HG03064 (cell line): Measurements from ENCODE around the gene NUCB1.
"Not testable (repeated sequence)": the region's sequence is repeated elsewhere in the genome, so short reads cannot be mapped to it uniquely, and the experiment has no call there.

Source experiments
- ATAC-seq: cut with Tn5 transposase; IDR thresholded peaks from one replicate; pipeline ENCODE4 v1.9.1; 2021; ENCODE audit warnings: low read depth; ENCODE audit not compliant: unreplicated experiment

NUCB1 gene

DNA sequence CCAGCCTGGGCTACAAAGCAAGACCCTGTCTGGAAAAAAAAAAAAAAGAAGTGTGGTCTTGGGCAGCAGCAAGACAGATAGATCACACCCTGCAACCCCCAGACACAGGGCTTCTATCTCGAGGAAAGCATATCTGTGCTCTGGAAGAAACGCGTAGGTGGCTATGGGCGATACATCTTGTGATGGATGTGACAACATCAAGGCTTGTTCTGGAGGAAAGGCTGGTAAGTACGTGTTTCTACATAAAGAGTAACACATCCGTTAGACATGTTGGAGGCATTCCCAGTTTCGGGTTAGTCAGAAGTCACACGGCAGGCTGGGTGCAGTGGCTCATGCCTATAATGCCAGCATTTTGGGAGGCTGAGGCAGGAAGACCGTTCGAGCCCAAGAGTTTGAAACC is 26.8 kb downstream of the NUCB1 start:
- no peak for ATAC-seq

DNA sequence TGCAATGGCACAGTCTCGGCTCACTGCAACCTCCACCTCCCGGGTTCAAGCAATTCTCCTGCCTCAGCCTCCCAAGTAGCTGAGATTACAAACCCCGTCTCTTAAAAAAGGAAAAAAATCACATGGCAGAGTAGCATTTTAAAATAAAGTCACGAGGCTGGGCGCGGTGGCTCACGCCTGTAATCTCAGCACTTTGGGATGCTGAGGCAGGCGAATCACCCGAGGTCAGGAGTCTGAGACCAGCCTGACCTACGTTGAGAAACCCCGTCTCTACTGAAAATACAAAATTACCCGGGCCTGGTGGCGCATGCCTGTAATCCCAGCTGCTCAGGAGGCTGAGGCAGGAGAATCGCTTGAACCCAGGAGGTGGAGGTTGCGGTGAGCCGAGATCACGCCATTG is 27.6 kb downstream of the NUCB1 start:
- ATAC-seq: not testable (repeated sequence)

DNA sequence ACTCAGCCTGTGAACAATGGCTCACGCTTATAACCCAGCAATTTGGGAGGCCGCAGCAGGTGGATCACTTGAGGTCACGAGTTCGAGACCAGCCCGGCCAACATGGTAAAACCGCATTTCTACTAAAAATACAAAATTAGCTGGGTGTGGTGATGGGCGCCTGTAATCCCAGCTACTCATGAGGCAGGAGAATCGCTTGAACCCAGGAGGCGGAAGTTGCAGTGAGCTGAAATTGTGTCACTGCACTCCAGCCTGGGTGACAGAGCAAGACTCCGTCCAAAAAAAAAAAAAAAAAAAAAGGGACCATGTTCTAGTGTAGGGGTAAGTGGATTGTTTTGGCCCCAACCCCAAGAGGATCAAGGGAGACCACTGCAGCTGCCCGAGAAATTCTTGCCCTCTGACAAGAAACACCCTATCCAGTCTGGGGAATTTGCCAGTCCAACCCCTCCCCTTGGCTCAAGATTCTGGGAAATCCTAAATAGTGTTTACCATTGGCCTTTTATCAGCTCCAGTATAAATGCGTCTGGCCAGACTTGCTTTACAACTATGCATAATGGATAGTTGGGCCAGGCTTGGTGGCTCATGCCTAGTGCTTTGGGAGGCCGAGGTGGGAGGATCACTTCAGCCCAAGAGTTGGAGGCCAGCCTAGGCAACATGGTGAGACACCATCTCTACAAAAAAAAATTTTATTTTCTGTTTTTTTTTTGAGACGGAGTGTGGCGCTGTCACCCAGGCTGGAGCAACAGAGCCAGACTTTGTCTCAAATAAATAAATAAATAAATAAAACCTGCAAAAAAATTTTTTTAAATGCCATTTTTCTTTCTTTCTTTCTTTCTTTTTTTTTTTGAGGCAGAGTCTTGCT is 28.3 kb downstream of the NUCB1 start:
- ATAC-seq: no peak

DNA sequence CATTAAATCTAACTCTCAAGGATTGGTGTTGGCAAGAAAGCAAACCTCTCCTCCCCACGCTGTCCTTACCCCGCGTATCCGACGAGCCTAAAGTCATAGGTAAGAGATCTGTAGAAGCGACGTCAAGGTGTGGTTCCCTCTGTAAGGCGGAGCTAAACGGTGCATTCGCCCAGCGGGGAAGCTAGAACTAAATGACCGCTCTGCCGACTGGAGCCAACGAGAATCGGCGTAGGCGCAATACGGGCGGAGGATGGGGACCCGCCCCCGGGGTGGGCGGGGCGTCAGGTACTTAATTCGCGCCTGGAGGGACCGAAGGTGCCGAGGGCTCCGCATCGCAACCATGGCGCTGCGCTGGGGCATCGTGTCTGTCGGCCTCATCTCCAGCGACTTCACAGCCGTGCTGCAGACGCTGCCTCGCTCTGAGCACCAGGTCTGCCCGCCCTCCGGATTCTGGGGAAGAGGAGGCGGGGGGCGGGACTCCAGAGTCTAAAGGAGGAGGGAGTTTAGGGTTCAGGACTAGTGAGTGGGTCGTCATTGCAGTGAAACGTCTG is 33.3 kb downstream of the NUCB1 start, which contains the start of gene DHDH:
TSS of gene DHDH (plus strand) at position 318 of the 551 bp plus-strand sequence. CDS start at position 341, 23 bp downstream.
- no peak for ATAC-seq

- no peak for ATAC-seq
Observed at GRCh38 chr19:48934837-48935236, 34.7 kb downstream of the NUCB1 start.

DNA sequence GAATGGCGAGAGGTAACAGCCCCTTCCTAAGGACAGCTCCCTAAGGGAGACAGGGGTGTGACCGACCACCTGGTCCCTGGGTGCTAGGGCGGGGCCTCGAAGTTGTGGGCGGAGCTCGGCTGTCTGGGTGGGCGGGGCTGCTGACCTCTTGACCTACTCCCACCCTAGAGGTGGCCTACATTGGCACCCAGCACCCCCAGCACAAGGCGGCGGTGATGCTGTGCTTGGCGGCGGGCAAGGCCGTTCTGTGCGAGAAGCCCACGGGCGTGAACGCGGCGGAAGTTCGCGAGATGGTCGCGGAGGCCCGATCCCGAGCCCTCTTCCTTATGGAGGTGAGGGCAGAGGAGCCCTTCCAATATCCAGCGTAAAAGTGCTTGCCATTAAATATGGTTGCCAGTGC is 35.8 kb downstream of the NUCB1 start:
- ATAC-seq: no peak

DNA sequence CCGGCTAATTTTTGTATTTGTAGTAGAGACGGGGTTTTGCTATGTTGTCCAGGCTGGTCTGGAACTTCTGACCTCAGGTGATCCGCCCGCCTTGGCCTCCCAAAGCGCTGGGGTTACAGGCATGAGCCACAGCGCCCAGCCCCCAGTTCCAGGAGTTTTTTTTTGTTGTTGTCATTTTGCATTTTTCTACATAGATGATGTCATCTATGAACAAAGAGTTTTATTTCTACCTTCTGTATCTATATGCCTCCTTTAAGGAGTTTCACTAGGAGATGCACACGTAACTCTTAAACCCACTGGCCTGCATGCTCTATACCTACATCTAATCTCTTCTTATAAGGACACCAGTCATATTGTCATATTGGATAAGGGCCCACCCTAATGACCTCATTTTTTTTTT is 38.1 kb downstream of the NUCB1 start:
- no peak for ATAC-seq

DNA sequence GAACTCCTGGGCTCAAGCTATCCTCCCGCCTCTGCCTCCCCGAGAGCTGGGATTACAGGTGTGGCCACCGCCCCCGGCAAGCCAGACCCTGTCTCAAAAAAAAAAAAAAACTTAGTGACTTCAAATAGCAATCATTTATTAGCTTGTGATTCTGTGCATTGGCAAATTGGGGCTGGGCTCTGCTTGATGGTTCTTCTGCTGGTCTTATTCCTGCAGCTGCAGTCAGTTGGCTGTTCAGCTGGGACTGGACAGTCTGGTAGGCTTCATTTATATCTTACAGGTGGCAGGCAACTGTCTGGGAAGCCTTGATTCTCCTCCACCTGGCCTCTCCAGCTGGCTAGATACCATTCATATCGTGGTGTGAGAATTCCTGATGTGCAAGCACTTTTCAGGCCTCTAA is 40.8 kb downstream of the NUCB1 start:
- ATAC-seq: no peak

- ATAC-seq: no peak
Observed at GRCh38 chr19:48943081-48943480, 43.0 kb downstream of the NUCB1 start.

DNA sequence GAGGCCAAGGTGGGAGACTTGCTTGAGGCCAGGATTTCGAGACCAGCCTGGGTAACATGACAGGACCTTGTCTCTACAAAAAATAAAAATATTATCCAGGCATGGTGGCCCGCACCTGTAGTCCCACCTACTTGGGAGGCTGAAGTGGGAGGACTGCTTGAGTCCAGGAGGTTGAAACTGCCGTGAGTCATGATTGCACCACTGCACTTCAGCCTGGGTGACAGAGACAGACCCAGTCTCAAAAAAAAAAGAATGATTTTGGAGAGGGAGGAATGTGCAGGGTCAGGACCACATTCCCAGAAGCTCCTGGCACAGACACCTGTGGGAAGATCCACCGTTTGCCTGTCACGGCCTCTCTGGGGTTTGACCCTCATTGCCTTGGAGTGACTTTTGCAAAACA is 45.3 kb downstream of the NUCB1 start:
- ATAC-seq: no peak

DNA sequence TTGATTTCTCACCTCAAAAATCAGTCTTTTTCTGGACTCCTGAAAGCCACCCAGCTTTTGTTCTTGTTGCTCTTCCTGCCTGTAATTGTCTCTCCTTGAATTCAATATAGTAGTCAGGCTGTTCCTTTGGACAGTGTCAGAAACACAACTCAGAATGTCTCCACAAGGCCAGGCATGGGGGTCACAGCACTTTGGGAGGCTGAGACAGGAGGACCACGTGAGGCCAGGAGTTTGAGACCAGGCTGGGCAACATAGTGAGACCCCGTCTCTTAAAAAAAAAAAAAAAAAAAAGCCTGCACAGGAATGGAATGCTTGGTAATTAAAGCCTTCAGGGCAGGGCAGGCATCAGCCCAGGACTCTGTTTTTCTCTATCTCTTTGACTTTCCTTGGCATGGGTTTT is 45.7 kb downstream of the NUCB1 start:
- no peak for ATAC-seq

GRCh38 chr19:48946463-48947257 is 46.5 kb downstream of the NUCB1 start:
- ATAC-seq: no peak

DNA sequence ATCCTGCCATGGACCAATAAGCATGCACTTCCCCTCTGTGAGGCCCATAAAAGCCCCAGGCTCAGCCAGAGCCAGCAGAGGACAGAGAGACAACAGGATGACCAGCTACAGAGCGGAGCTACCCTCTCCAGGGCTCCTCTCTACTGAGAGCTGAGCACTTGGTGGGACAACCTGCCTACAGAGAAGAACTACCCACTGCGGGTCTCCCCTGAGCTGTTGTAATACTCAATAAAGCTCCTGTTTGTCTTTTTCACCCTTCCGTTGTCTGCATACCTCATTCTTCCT is 47.1 kb downstream of the NUCB1 start:
- no peak for ATAC-seq

DNA sequence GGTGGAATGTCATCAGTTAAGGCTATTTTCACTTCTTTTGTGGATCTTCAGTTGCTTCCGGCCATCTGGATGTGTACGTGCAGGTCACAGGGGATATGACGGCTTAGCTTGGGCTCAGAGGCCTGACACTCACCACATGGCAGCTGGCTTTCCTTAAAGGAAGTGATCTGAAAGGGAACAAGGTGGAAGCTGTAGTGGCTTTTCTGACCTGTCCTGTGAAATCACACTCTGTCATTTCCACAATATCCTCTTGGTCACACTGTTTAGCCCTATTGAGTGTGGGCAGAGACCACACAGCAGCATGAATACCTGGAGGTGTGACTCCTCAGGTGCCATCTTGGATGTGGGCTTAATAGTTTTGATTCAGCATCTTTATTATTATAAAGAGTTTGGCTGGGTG is 50.0 kb downstream of the NUCB1 start:
- ATAC-seq: no peak

- ATAC-seq: no peak
Observed at GRCh38 chr19:48950830-48951519, 50.9 kb downstream of the NUCB1 start.

GRCh38 chr19:48953141-48953540 is 53.0 kb downstream of the NUCB1 start:
- ATAC-seq: no peak

DNA sequence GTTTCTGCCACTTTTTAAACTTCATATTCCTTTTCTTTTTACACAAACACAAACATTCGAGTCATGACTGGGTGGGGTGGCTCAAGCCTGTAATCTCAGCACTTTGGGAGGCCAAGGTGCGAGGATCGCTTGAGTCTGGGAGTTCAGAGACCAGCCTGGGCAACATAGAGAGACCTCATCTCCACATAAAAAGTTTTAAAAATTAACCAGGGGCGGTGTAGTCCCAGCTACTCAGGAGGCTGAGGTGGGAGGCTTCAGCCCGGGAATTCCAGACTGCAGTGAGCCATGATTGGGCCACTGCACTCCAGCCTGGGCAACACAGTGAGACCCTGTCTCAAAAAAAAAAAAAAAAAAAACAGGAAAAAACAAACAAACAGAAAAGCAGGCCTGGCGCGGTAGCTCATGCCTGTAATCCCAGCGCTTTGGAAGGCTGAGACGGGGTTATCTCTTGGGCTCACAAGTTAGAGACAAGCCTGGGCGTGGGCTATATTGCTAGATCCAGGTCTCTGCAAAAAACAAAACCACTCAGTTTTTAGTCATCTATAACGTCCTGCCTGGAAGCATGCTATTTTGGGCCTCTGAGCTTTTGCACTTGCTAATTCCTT is 54.0 kb downstream of the NUCB1 start:
- no peak for ATAC-seq

- ATAC-seq: peak; percentile 66
Observed at GRCh38 chr19:48954595-48955307, 54.6 kb downstream of the NUCB1 start, which contains the start of gene BAX. Gene BAX (plus strand): TSS chr19:48954875. CDS start chr19:48954929, 54 bp downstream.

DNA sequence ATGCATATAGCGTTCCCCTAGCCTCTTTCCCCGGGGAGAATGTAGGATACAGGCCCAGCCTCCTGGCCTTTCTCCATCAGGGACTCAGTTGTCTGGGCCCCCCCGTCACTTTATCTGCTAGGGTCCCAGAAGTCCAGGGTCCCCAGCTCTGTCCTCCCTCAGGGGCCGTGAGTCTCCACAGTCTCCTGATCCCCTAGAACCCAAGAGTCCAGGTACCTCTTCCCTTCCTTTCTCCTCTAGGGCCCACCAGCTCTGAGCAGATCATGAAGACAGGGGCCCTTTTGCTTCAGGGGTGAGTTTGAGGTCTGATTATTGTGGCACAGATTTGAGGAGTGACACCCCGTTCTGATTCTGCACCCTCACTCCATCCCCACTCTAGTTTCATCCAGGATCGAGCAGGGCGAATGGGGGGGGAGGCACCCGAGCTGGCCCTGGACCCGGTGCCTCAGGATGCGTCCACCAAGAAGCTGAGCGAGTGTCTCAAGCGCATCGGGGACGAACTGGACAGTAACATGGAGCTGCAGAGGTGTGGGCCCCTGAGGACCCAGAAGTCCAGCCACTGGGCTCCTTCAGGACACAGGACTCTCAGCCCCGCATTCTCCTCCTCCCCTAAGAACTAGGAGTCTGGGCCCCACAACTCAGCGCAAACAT is 55.3 kb downstream of the NUCB1 start:
- ATAC-seq: no peak
